HEK293T (cell line): ENCODE results near the gene ZNF579.

ENCODE experiments used
- BHLHE40 ChIP-seq: fragments of 450-650 bp; IDR thresholded peaks from 2 replicates; pipeline ENCODE4 v1.6.1; 2016; ENCODE audit warnings: mild to moderate bottlenecking, moderate library complexity, borderline replicate concordance
- FOXK2 ChIP-seq: fragments of 450-650 bp; IDR thresholded peaks from 2 replicates; pipeline ENCODE4 v1.6.1; 2016; ENCODE audit warnings: mild to moderate bottlenecking
- FOXM1 ChIP-seq: fragments of 450-650 bp; IDR thresholded peaks from 2 replicates; pipeline ENCODE4 v1.6.1; 2017; ENCODE audit warnings: mild to moderate bottlenecking, borderline replicate concordance
- SP1 ChIP-seq: fragments of 450-650 bp; IDR thresholded peaks from 2 replicates; pipeline ENCODE4 v1.6.1; 2017

GRCh38 chr19:55543567-55543966 lies 37.1 kb downstream of the ZNF579 start:
- TF ChIP-seq SP1 (no peak), FOXM1 (no peak), FOXK2 (no peak), BHLHE40 (no peak)
